Astrocyte (in vitro differentiated cells and primary cell): ENCODE data around the gene ZNF362. TPM values are rescaled to one million over a fixed set of nuclear protein-coding genes. Genes with fewer than 3 reads are reported as not detected.

ENCODE experiments used
- DNase-seq: peaks from one replicate; pipeline ENCODE4 v3.0.0-alpha.2; 2010; ENCODE audit warnings: low read depth
- FAIRE-seq: peaks from 2 replicates; lab custom pipeline; 2011; peaks lifted over from hg19 to GRCh38; lab: Jason Lieb, UNC
- H2AFZ ChIP-seq: 2 replicates; pipeline ENCODE4 v1.6.0; 2012; ENCODE audit warnings: low read depth, low read length, inconsistent platforms
- H3K27ac ChIP-seq: 2 replicates; pipeline ENCODE4 v1.5.1; 2011; ENCODE audit warnings: low read depth, low read length, inconsistent platforms
- H3K27me3 ChIP-seq: 2 replicates; pipeline ENCODE4 v1.6.0; 2011; ENCODE audit warnings: low read length, inconsistent platforms; ENCODE audit not compliant: insufficient read depth
- H3K36me3 ChIP-seq: 2 replicates; pipeline ENCODE4 v1.5.1; 2011; ENCODE audit warnings: low read length, inconsistent platforms; ENCODE audit not compliant: insufficient read depth
- H3K4me1 ChIP-seq: 2 replicates; pipeline ENCODE4 v1.5.1; 2011; ENCODE audit warnings: low read length, inconsistent platforms; ENCODE audit not compliant: insufficient read depth
- H3K4me2 ChIP-seq: 2 replicates; pipeline ENCODE4 v1.6.0; 2012; ENCODE audit warnings: low read length, inconsistent platforms
- H3K4me3 ChIP-seq: 2 replicates; pipeline ENCODE4 v1.5.1; 2011; ENCODE audit warnings: low read depth, mild to moderate bottlenecking, low read length, inconsistent platforms; ENCODE audit not compliant: insufficient read depth
- H3K79me2 ChIP-seq: 2 replicates; pipeline ENCODE4 v1.6.0; 2012; ENCODE audit warnings: mild to moderate bottlenecking, low read length, inconsistent platforms; ENCODE audit not compliant: insufficient read depth
- H3K9ac ChIP-seq: 2 replicates; pipeline ENCODE4 v1.6.0; 2012; ENCODE audit warnings: mild to moderate bottlenecking, low read length, inconsistent platforms
- H3K9me3 ChIP-seq: 2 replicates; pipeline ENCODE4 v1.5.1; 2012; ENCODE audit warnings: low read depth, mild to moderate bottlenecking, low read length, inconsistent platforms; ENCODE audit not compliant: insufficient read depth
- H4K20me1 ChIP-seq: 2 replicates; pipeline ENCODE4 v1.6.0; 2012; ENCODE audit warnings: low read length, inconsistent platforms; ENCODE audit not compliant: insufficient read depth
- H3K27ac Mint-ChIP-seq: one replicate; pipeline ENCODE4 v1.8.0; 2021; ENCODE audit warnings: mild to moderate bottlenecking, mixed read lengths; ENCODE audit not compliant: unreplicated experiment
- H3K27me3 Mint-ChIP-seq: one replicate; pipeline ENCODE4 v1.8.0; 2021; ENCODE audit warnings: low read depth, mixed read lengths; ENCODE audit not compliant: unreplicated experiment
- H3K36me3 Mint-ChIP-seq: one replicate; pipeline ENCODE4 v1.8.0; 2021; ENCODE audit warnings: low read depth, mixed read lengths; ENCODE audit not compliant: unreplicated experiment
- H3K4me1 Mint-ChIP-seq: one replicate; pipeline ENCODE4 v1.8.0; 2021; ENCODE audit warnings: low read depth, mixed read lengths; ENCODE audit not compliant: unreplicated experiment
- H3K4me3 Mint-ChIP-seq: one replicate; pipeline ENCODE4 v1.8.0; 2021; ENCODE audit warnings: mild to moderate bottlenecking, moderate library complexity, mixed read lengths; ENCODE audit not compliant: unreplicated experiment
- H3K9me3 Mint-ChIP-seq: one replicate; pipeline ENCODE4 v1.8.0; 2021; ENCODE audit warnings: mild to moderate bottlenecking, mixed read lengths; ENCODE audit not compliant: unreplicated experiment
- CTCF ChIP-seq: IDR thresholded peaks from 2 replicates; pipeline ENCODE4 v1.5.1; 2011; ENCODE audit warnings: low read depth, mild to moderate bottlenecking, inconsistent platforms, low read length, moderate library complexity; ENCODE audit not compliant: insufficient read depth
- EZH2 ChIP-seq: IDR thresholded peaks from 2 replicates; pipeline ENCODE4 v1.6.1; 2012; ENCODE audit warnings: mild to moderate bottlenecking, low read length, inconsistent platforms; ENCODE audit not compliant: insufficient read depth
- total RNA-seq: library from RNA; stranded (reverse); gene quantifications from 2 replicates; pipeline ENCODE4 v1.2.1, GENCODE V29; 2021

ZNF362 gene
- total RNA-seq, 1 donor from 2014 or later: 38.7 TPM

GRCh38 chr1:33268927-33269610, 12.8 kb downstream of the ZNF362 start:
- Mint-ChIP-seq H3K4me3 (no peak overlapping the region), H3K4me1 (peaks cover 23% of the 10 kb centered on the region), H3K27ac (no peak overlapping the region), H3K9me3 (no peaks in the 10 kb centered on the region), H3K36me3 (peaks cover 17% of the 10 kb centered on the region), H3K27me3 (no peaks in the 10 kb centered on the region)
- Histone ChIP-seq H3K4me1 (no peaks in the 10 kb centered on the region), H3K4me2 (no peak overlapping the region), H3K36me3 (no peaks in the 10 kb centered on the region), H3K9ac (no peak overlapping the region), H3K27me3 (no peaks in the 10 kb centered on the region), H3K9me3 (no peaks in the 10 kb centered on the region), H3K4me3 (no peak overlapping the region), H4K20me1 (peaks cover 98% of the 10 kb centered on the region), H3K79me2 (peaks cover 87% of the 10 kb centered on the region), H2AFZ (no peak overlapping the region), H3K27ac (no peak overlapping the region)
- no peak for DNase-seq
- FAIRE-seq: no peak
- TF ChIP-seq CTCF (no peak), EZH2 (no peak)

GRCh38 chr1:33269621-33270020, 13.3 kb downstream of the ZNF362 start:
- Histone ChIP-seq H3K4me3 (no peak overlapping the region), H3K79me2 (peaks cover 87% of the 10 kb centered on the region), H4K20me1 (peaks cover 98% of the 10 kb centered on the region), H3K27me3 (no peaks in the 10 kb centered on the region), H3K4me1 (no peaks in the 10 kb centered on the region), H3K27ac (no peak overlapping the region), H3K36me3 (no peaks in the 10 kb centered on the region), H2AFZ (no peak overlapping the region), H3K4me2 (no peak overlapping the region), H3K9me3 (no peaks in the 10 kb centered on the region), H3K9ac (no peak overlapping the region)
- H3K4me3 Mint-ChIP-seq: no peak overlapping the region
- TF ChIP-seq CTCF: no peak
- TF ChIP-seq EZH2: no peak
- no peaks in the 10 kb centered on the region for H3K27me3 Mint-ChIP-seq
- peaks cover 17% of the 10 kb centered on the region for H3K36me3 Mint-ChIP-seq
- FAIRE-seq: no peak
- peaks cover 20% of the 10 kb centered on the region for H3K4me1 Mint-ChIP-seq
- no peak overlapping the region for H3K27ac Mint-ChIP-seq
- DNase-seq: no peak
- H3K9me3 Mint-ChIP-seq: no peaks in the 10 kb centered on the region

GRCh38 chr1:33270379-33270778, 14.1 kb downstream of the ZNF362 start:
- Histone ChIP-seq H3K9ac (no peak overlapping the region), H3K4me2 (no peak overlapping the region), H3K27ac (no peak overlapping the region), H4K20me1 (peaks cover 96% of the 10 kb centered on the region), H3K4me1 (no peaks in the 10 kb centered on the region), H3K27me3 (no peaks in the 10 kb centered on the region), H2AFZ (no peak overlapping the region), H3K4me3 (no peak overlapping the region), H3K79me2 (peaks cover 86% of the 10 kb centered on the region), H3K36me3 (no peaks in the 10 kb centered on the region), H3K9me3 (no peaks in the 10 kb centered on the region)
- H3K9me3 Mint-ChIP-seq: no peaks in the 10 kb centered on the region
- FAIRE-seq (no peak), DNase-seq (no peak)
- H3K27me3 Mint-ChIP-seq: no peaks in the 10 kb centered on the region
- TF ChIP-seq EZH2 (no peak), CTCF (no peak)
- H3K4me1 Mint-ChIP-seq: peaks cover 20% of the 10 kb centered on the region
- no peak overlapping the region for H3K27ac Mint-ChIP-seq
- no peak overlapping the region for H3K4me3 Mint-ChIP-seq
- peaks cover 17% of the 10 kb centered on the region for H3K36me3 Mint-ChIP-seq
